ENCODE data around the gene F7. TPM values are rescaled to one million over a fixed set of nuclear protein-coding genes. Genes with fewer than 3 reads are reported as not detected.

The F7 gene
- total RNA-seq, 1 experiment from 2014 or later = not detected

GRCh38 chr13:113102727-113103126 lies 2.9 kb upstream of the F7 start:
- no peaks in the 10 kb centered on the region for H3K9me3 ChIP-seq (ENCODE audit: low read length)
- no peaks in the 10 kb centered on the region for H3K9me2 ChIP-seq (replicated peaks; ENCODE audit: low read length)
- no peaks in the 10 kb centered on the region for H3K4me1 ChIP-seq (ENCODE audit: insufficient read depth, low read length)
- ATAC-seq (no peak), DNase-seq (no peak)
- H3K27me3 ChIP-seq (ENCODE audit: low read length) = no peaks in the 10 kb centered on the region
- H3K79me2 ChIP-seq (ENCODE audit: low read length) = no peaks in the 10 kb centered on the region
- no peaks in the 10 kb centered on the region for H3K36me3 ChIP-seq (ENCODE audit: low read depth, low read length)
- no peaks in the 10 kb centered on the region for H4K20me1 ChIP-seq (ENCODE audit: low read length)
- ChIA-PET CTCF (interaction anchor here (0.6 kb wide), 1 partner anchor 291 kb away, joined by 4 read pairs; no protein-coding TSS in a partner anchor), POLR2A (ENCODE audit: unreplicated experiment) (no interaction called here)
- no peaks in the 10 kb centered on the region for H3F3A ChIP-seq (ENCODE audit: low read length, unreplicated experiment)
- no peak for TF ChIP-seq EZH2phosphoT487 (IDR thresholded peaks at IDR 0.05; ENCODE audit: borderline replicate concordance, low read length)
- TF ChIP-seq EZH2 (IDR thresholded peaks at IDR 0.05; ENCODE audit: low read length, unreplicated experiment) = no peak
- no peak for TF ChIP-seq CTCF (conservative IDR thresholded peaks at IDR 0.05; ENCODE audit: low read depth, low read length)
- no peak overlapping the region for H3K4me3 ChIP-seq (ENCODE audit: low read length)
- no peak overlapping the region for H2AFZ ChIP-seq (ENCODE audit: low read length)
- H3K4me2 ChIP-seq (ENCODE audit: low read length) = no peak overlapping the region
- BruUV-seq (replicated peaks) = no TSS peak
- intact Hi-C loops (cut with micrococcal nuclease) = no loop called here
- H3K9ac ChIP-seq (ENCODE audit: low read length) = no peak overlapping the region
- no peak overlapping the region for H3K27ac ChIP-seq (ENCODE audit: low read length)

- H3K36me3 ChIP-seq (ENCODE audit: low read depth, low read length) = no peaks in the 10 kb centered on the region
- BruUV-seq (replicated peaks) = no TSS peak
- H3K9ac ChIP-seq (ENCODE audit: low read length) = no peak overlapping the region
- ChIA-PET POLR2A (ENCODE audit: unreplicated experiment) (no interaction called here), CTCF (no interaction called here)
- H3K4me3 ChIP-seq (ENCODE audit: low read length) = no peak overlapping the region
- no peaks in the 10 kb centered on the region for H3K9me3 ChIP-seq (ENCODE audit: low read length)
- no peak overlapping the region for H3K4me2 ChIP-seq (ENCODE audit: low read length)
- no peak overlapping the region for H2AFZ ChIP-seq (ENCODE audit: low read length)
- no peaks in the 10 kb centered on the region for H4K20me1 ChIP-seq (ENCODE audit: low read length)
- H3K79me2 ChIP-seq (ENCODE audit: low read length) = no peaks in the 10 kb centered on the region
- ATAC-seq = no peak
- H3K27ac ChIP-seq (ENCODE audit: low read length) = no peak overlapping the region
- H3K27me3 ChIP-seq (ENCODE audit: low read length) = no peaks in the 10 kb centered on the region
- no peak for TF ChIP-seq EZH2phosphoT487 (IDR thresholded peaks at IDR 0.05; ENCODE audit: borderline replicate concordance, low read length)
- intact Hi-C loops (cut with micrococcal nuclease) = no loop called here
- no peaks in the 10 kb centered on the region for H3F3A ChIP-seq (ENCODE audit: low read length, unreplicated experiment)
- H3K9me2 ChIP-seq (replicated peaks; ENCODE audit: low read length) = no peaks in the 10 kb centered on the region
- DNase-seq = no peak
- H3K4me1 ChIP-seq (ENCODE audit: insufficient read depth, low read length) = no peaks in the 10 kb centered on the region
Observed at GRCh38 chr13:113103646-113104045, 1.9 kb upstream of the F7 start.

- no peaks in the 10 kb centered on the region for H4K20me1 ChIP-seq (ENCODE audit: low read length)
- TF ChIP-seq EZH2 (IDR thresholded peaks at IDR 0.05; ENCODE audit: low read length, unreplicated experiment) (no peak), EZH2phosphoT487 (IDR thresholded peaks at IDR 0.05; ENCODE audit: borderline replicate concordance, low read length) (no peak), CTCF (conservative IDR thresholded peaks at IDR 0.05; ENCODE audit: low read depth, low read length) (no peak)
- no peak overlapping the region for H3K4me3 ChIP-seq (ENCODE audit: low read length)
- H3K9ac ChIP-seq (ENCODE audit: low read length) = no peak overlapping the region
- intact Hi-C loops (cut with micrococcal nuclease) = no loop called here
- no peaks in the 10 kb centered on the region for H3F3A ChIP-seq (ENCODE audit: low read length, unreplicated experiment)
- no TSS peak for BruUV-seq (replicated peaks)
- H3K79me2 ChIP-seq (ENCODE audit: low read length) = no peaks in the 10 kb centered on the region
- ChIA-PET POLR2A (ENCODE audit: unreplicated experiment) (no interaction called here), CTCF (no interaction called here)
- no peaks in the 10 kb centered on the region for H3K9me3 ChIP-seq (ENCODE audit: low read length)
- ATAC-seq = no peak
- no peaks in the 10 kb centered on the region for H3K27me3 ChIP-seq (ENCODE audit: low read length)
- H3K4me2 ChIP-seq (ENCODE audit: low read length) = no peak overlapping the region
- H3K27ac ChIP-seq (ENCODE audit: low read length) = no peak overlapping the region
- H3K36me3 ChIP-seq (ENCODE audit: low read depth, low read length) = no peaks in the 10 kb centered on the region
- H3K9me2 ChIP-seq (replicated peaks; ENCODE audit: low read length) = no peaks in the 10 kb centered on the region
- H3K4me1 ChIP-seq (ENCODE audit: insufficient read depth, low read length) = no peaks in the 10 kb centered on the region
- H2AFZ ChIP-seq (ENCODE audit: low read length) = no peak overlapping the region
- no peak for DNase-seq
Observed at GRCh38 chr13:113105921-113106452, 396 bp downstream of the F7 start.

Measured in PC-3 (cell line).